Peyer's patch (tissue), 4 donors: ENCODE measurements around the gene MLYCD. TPM values are rescaled to one million over a fixed set of nuclear protein-coding genes. Genes with fewer than 3 reads are reported as not detected.

Source experiments
- DNase-seq, 3 donors: peaks; one replicate each; pipeline ENCODE4 v3.0.0-alpha.2; 2017 to 2019
- H3K27ac ChIP-seq, 4 donors: fragments of 200-600 bp; sonication (generic); one replicate each; pipeline ENCODE4 v1.5.1; 2016 to 2019
- H3K27me3 ChIP-seq, 2 donors: fragments of 200-600 bp; sonication (generic); one replicate each; pipeline ENCODE4 v1.5.1; 2019
- H3K36me3 ChIP-seq, 3 donors: fragments of 200-600 bp; sonication (generic); one replicate each; pipeline ENCODE4 v1.5.1; 2016 to 2019
- H3K4me1 ChIP-seq, 4 donors: fragments of 200-600 bp; sonication (generic); one replicate each; pipeline ENCODE4 v1.5.1; 2016 to 2019
- H3K4me3 ChIP-seq, 4 donors: fragments of 200-600 bp; sonication (generic); 1 replicate in 3 of 4; 2 replicates in 1 of 4; pipeline ENCODE4 v1.5.1; 2016 to 2019; ENCODE audit warnings: mild to moderate bottlenecking in 1 of 4
- H3K9me3 ChIP-seq, 4 donors: fragments of 200-600 bp; sonication (generic); one replicate each; pipeline ENCODE4 v1.5.1; 2016 to 2019; ENCODE audit warnings: mild to moderate bottlenecking in 1 of 4
- POLR2A ChIP-seq, 2 donors: fragments of 450-650 bp; IDR thresholded peaks; one replicate each; pipeline ENCODE4 v1.5.1; 2017; ENCODE audit warnings: antibody characterized with exemption in 2 of 2, mild to moderate bottlenecking in 2 of 2, moderate library complexity in 2 of 2
- total RNA-seq, 4 donors: library from RNA; depleted of rRNA; stranded (reverse); fragments of >200 nt; gene quantifications; one replicate each; pipeline ENCODE4 v1.1.0, GENCODE V29; 2016
- TF ChIP-seq, protein P1 (sequence below), 6 experiments: fragments of 450-650 bp in 4 of 6; fragments of 200-600 bp in 2 of 6; sonication (generic) in 1 of 6; IDR thresholded peaks; one replicate each; pipeline ENCODE4 v1.5.1; 2017 to 2019; ENCODE audit warnings: antibody characterized with exemption in 6 of 6, mild to moderate bottlenecking in 3 of 6, moderate library complexity in 1 of 6

Gene MLYCD
- total RNA-seq, result 10 to 100 TPM; 13.5 to 31.4 (median 31.0) TPM

- peak within 1 kb of the TSS; percentile 81 to 99 (median 88) for H3K27ac ChIP-seq
- H3K36me3 ChIP-seq, result no peaks in the 10 kb centered on the region
- peak within 1 kb of the TSS; percentile 69 to 99 (median 86) for H3K4me3 ChIP-seq
- no peaks in the 10 kb centered on the region for H3K9me3 ChIP-seq
- H3K4me1 ChIP-seq, result peaks cover 0 to 5% (median 2%) of the 10 kb centered on the region in 4 donors
- DNase-seq, result peak; percentile 73 to 93 (median 92)
- peak; percentile 51 to 80 for TF ChIP-seq POLR2A (IDR thresholded peaks at IDR 0.05)
- TF ChIP-seq, protein P1, sequence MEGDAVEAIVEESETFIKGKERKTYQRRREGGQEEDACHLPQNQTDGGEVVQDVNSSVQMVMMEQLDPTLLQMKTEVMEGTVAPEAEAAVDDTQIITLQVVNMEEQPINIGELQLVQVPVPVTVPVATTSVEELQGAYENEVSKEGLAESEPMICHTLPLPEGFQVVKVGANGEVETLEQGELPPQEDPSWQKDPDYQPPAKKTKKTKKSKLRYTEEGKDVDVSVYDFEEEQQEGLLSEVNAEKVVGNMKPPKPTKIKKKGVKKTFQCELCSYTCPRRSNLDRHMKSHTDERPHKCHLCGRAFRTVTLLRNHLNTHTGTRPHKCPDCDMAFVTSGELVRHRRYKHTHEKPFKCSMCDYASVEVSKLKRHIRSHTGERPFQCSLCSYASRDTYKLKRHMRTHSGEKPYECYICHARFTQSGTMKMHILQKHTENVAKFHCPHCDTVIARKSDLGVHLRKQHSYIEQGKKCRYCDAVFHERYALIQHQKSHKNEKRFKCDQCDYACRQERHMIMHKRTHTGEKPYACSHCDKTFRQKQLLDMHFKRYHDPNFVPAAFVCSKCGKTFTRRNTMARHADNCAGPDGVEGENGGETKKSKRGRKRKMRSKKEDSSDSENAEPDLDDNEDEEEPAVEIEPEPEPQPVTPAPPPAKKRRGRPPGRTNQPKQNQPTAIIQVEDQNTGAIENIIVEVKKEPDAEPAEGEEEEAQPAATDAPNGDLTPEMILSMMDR (IDR thresholded peaks at IDR 0.05), result no peak
- no peaks in the 10 kb centered on the region for H3K27me3 ChIP-seq
Measured at GRCh38 chr16:83898463-83899271, at the start of gene MLYCD. TSS of gene MLYCD (plus strand) at chr16:83899115. CDS start at chr16:83899145, 30 bp downstream.

DNA sequence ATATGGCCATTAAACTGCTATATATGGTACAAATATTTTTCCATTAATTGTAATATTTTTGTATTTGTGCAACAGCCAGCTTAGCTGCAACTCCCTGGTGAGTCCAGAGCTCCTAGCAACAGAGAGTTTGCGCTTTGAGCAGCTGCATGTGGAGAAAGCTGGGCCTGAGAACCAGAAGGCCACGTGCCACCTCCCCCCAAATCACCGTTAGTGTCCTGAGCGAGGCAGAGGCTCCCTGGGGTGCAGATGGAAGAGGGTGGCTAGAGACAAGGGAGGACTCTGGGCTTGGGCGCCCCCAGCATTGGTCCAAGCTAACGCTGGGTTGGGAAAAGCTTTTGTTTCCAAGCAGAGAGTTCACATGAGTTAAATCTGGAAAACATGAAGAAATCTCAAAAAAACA, 49.5 kb upstream of the MLYCD start:
- no peaks in the 10 kb centered on the region for H3K9me3 ChIP-seq
- no peak overlapping the region for H3K27ac ChIP-seq
- H3K4me1 ChIP-seq, result no peaks in the 10 kb centered on the region
- TF ChIP-seq, protein P1 (IDR thresholded peaks at IDR 0.05), result no peak
- no peak for TF ChIP-seq POLR2A (IDR thresholded peaks at IDR 0.05)
- H3K27me3 ChIP-seq, result no peaks in the 10 kb centered on the region
- H3K36me3 ChIP-seq, result no peaks in the 10 kb centered on the region
- no peak for DNase-seq
- H3K4me3 ChIP-seq, result no peak overlapping the region

GRCh38 chr16:83850947-83851346, 48.0 kb upstream of the MLYCD start:
- TF ChIP-seq, protein P1 (IDR thresholded peaks at IDR 0.05), result no peak
- TF ChIP-seq POLR2A (IDR thresholded peaks at IDR 0.05), result no peak
- DNase-seq, result no peak
- no peaks in the 10 kb centered on the region for H3K36me3 ChIP-seq
- H3K4me1 ChIP-seq, result no peaks in the 10 kb centered on the region
- no peaks in the 10 kb centered on the region for H3K27me3 ChIP-seq
- H3K9me3 ChIP-seq, result no peaks in the 10 kb centered on the region
- no peak overlapping the region for H3K27ac ChIP-seq
- no peak overlapping the region for H3K4me3 ChIP-seq

DNA sequence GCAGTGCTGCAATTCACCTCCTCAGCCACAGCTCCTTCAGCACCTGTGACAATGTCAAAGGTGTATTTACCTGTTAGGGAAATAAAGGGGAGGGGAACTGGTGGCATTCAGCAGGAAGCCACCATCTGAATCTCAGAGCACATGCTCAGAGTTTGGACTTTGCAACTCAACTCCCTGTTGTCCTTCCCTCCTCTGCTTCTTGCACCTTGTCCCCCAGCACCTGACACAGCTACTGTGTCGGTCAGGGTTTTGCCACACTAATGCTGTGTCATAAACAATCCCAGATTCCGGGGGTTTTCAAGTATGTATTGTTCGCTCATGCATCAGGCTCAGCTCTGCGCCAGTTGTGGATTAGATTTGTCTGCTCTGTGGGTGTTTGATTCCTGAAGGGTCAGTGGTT, 47.4 kb upstream of the MLYCD start:
- Histone ChIP-seq H3K36me3 (no peaks in the 10 kb centered on the region), H3K9me3 (no peaks in the 10 kb centered on the region), H3K4me1 (no peaks in the 10 kb centered on the region), H3K4me3 (no peak overlapping the region), H3K27me3 (no peaks in the 10 kb centered on the region), H3K27ac (no peak overlapping the region)
- DNase-seq, result no peak
- no peak for TF ChIP-seq POLR2A (IDR thresholded peaks at IDR 0.05)
- TF ChIP-seq, protein P1 (IDR thresholded peaks at IDR 0.05), result peak in 1 of 6 experiments; percentile 26

DNA sequence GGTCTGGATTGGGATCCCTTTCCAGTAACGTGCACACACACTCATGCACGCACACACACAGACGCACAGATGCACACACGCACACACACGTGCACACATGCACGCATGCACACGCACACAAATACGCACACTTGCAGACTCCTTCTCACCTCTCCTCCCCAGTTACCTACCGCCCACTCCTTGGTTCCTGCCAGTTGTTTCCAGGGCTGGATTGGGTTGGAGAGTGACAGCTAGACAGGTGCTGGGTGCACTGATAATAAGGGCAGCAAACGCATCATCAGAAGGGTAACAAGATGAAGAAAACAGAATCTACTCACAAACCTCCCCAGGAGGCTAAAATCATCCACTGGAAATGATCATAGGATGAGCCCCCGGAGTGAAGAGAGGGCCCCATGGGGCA, 46.1 kb upstream of the MLYCD start:
- Histone ChIP-seq H3K4me1 (no peaks in the 10 kb centered on the region), H3K27ac (no peak overlapping the region), H3K27me3 (no peaks in the 10 kb centered on the region), H3K36me3 (no peaks in the 10 kb centered on the region), H3K9me3 (no peaks in the 10 kb centered on the region), H3K4me3 (no peak overlapping the region)
- no peak for TF ChIP-seq POLR2A (IDR thresholded peaks at IDR 0.05)
- TF ChIP-seq, protein P1 (IDR thresholded peaks at IDR 0.05), result no peak
- DNase-seq, result no peak
